ENCODE data around the gene SPG7.
A peak's percentile ranks its signal among the peaks of the same experiment; 100 is the strongest.

The SPG7 gene

GRCh38 chr16:89561884-89562599 is 53.8 kb downstream of the SPG7 start:
- H3K9ac ChIP-seq (ENCODE audit: low read length) = peak overlapping the region; percentile 93; the same call in 1 of the 2 replicates
- H3K36me3 ChIP-seq (replicated peaks; ENCODE audit: insufficient read depth, low read length) = no peaks in the 10 kb centered on the region
- peaks cover 31% of the 10 kb centered on the region for H3F3A ChIP-seq (ENCODE audit: insufficient read depth, low read length)

GRCh38 chr16:89562939-89563338 is 54.7 kb downstream of the SPG7 start:
- Histone ChIP-seq H3K27ac (ENCODE audit: low read length) (no peak overlapping the region), H3K4me3 (ENCODE audit: low read length) (no peak overlapping the region), H3K36me3 (replicated peaks; ENCODE audit: insufficient read depth, low read length) (no peaks in the 10 kb centered on the region), H3K9ac (ENCODE audit: low read length) (no peak overlapping the region), H3F3A (ENCODE audit: insufficient read depth, low read length) (peaks cover 31% of the 10 kb centered on the region), H3K4me1 (ENCODE audit: low read length) (peaks cover 8% of the 10 kb centered on the region; the same call in 1 of the 2 replicates), H3K79me2 (ENCODE audit: low read length) (peaks cover 24% of the 10 kb centered on the region), H3K9me3 (replicated peaks; ENCODE audit: insufficient read depth, low read length) (no peaks in the 10 kb centered on the region), H2AFZ (ENCODE audit: low read length) (no peak overlapping the region), H4K20me1 (ENCODE audit: insufficient read depth, low read length) (peaks cover 16% of the 10 kb centered on the region), H3K9me2 (replicated peaks; ENCODE audit: insufficient read depth, low read length) (no peaks in the 10 kb centered on the region), H3K4me2 (ENCODE audit: low read depth, low read length) (peak overlapping the region; percentile 46; the same call in 1 of the 2 replicates), H3K27me3 (replicated peaks; ENCODE audit: insufficient read depth, low read length) (no peaks in the 10 kb centered on the region)
- TF ChIP-seq EZH2 (optimal IDR thresholded peaks at IDR 0.05; ENCODE audit: low read depth, low read length) (no peak), EZH2phosphoT487 (IDR thresholded peaks at IDR 0.05; ENCODE audit: low read length) (no peak), CTCF (IDR thresholded peaks at IDR 0.05; ENCODE audit: low read length) (no peak)
- no peak for DNase-seq

More at GRCh38 chr16:89561884-89562599, 53.8 kb downstream of the SPG7 start:
- Histone ChIP-seq H3K4me1 (ENCODE audit: low read length) (peaks cover 8% of the 10 kb centered on the region; the same call in 1 of the 2 replicates), H4K20me1 (ENCODE audit: insufficient read depth, low read length) (peaks cover 16% of the 10 kb centered on the region), H3K4me3 (ENCODE audit: low read length) (peak overlapping the region; percentile 83), H3K27me3 (replicated peaks; ENCODE audit: insufficient read depth, low read length) (no peaks in the 10 kb centered on the region), H3K9me2 (replicated peaks; ENCODE audit: insufficient read depth, low read length) (no peaks in the 10 kb centered on the region), H3K27ac (ENCODE audit: low read length) (no peak overlapping the region), H3K9me3 (replicated peaks; ENCODE audit: insufficient read depth, low read length) (no peaks in the 10 kb centered on the region), H2AFZ (ENCODE audit: low read length) (no peak overlapping the region), H3K79me2 (ENCODE audit: low read length) (peaks cover 24% of the 10 kb centered on the region), H3K4me2 (ENCODE audit: low read depth, low read length) (peak overlapping the region; percentile 46)
- TF ChIP-seq CTCF (IDR thresholded peaks at IDR 0.05; ENCODE audit: low read length) (no peak), EZH2phosphoT487 (IDR thresholded peaks at IDR 0.05; ENCODE audit: low read length) (no peak), EZH2 (optimal IDR thresholded peaks at IDR 0.05; ENCODE audit: low read depth, low read length) (no peak)
- no peak for DNase-seq

- H3K4me3 ChIP-seq (ENCODE audit: low read length) = no peak overlapping the region
- no peak for DNase-seq
- no peak overlapping the region for H3K4me2 ChIP-seq (ENCODE audit: low read depth, low read length)
- H4K20me1 ChIP-seq (ENCODE audit: insufficient read depth, low read length) = peaks cover 16% of the 10 kb centered on the region
- no peak overlapping the region for H3K9ac ChIP-seq (ENCODE audit: low read length)
- no peaks in the 10 kb centered on the region for H3K9me3 ChIP-seq (replicated peaks; ENCODE audit: insufficient read depth, low read length)
- peaks cover 31% of the 10 kb centered on the region for H3F3A ChIP-seq (ENCODE audit: insufficient read depth, low read length)
- TF ChIP-seq EZH2 (optimal IDR thresholded peaks at IDR 0.05; ENCODE audit: low read depth, low read length) = no peak
- no peak for TF ChIP-seq CTCF (IDR thresholded peaks at IDR 0.05; ENCODE audit: low read length)
- no peak for TF ChIP-seq EZH2phosphoT487 (IDR thresholded peaks at IDR 0.05; ENCODE audit: low read length)
- H2AFZ ChIP-seq (ENCODE audit: low read length) = no peak overlapping the region
- no peaks in the 10 kb centered on the region for H3K9me2 ChIP-seq (replicated peaks; ENCODE audit: insufficient read depth, low read length)
- no peaks in the 10 kb centered on the region for H3K27me3 ChIP-seq (replicated peaks; ENCODE audit: insufficient read depth, low read length)
- peaks cover 24% of the 10 kb centered on the region for H3K79me2 ChIP-seq (ENCODE audit: low read length)
- no peak overlapping the region for H3K27ac ChIP-seq (ENCODE audit: low read length)
- no peaks in the 10 kb centered on the region for H3K36me3 ChIP-seq (replicated peaks; ENCODE audit: insufficient read depth, low read length)
- peaks cover 8% of the 10 kb centered on the region; the same call in 1 of the 2 replicates for H3K4me1 ChIP-seq (ENCODE audit: low read length)
Observed at GRCh38 chr16:89563639-89564392, 55.6 kb downstream of the SPG7 start.

Measured in MM.1S (cell line).